ENCODE measurements around the gene LIN7A.
"Not testable (repeated sequence)": the region's sequence is repeated elsewhere in the genome, so short reads cannot be mapped to it uniquely, and the experiment has no call there.

The LIN7A gene

GRCh38 chr12:80802652-80803400 lies 134.9 kb downstream of the LIN7A start:
- no peak for DNase-seq

GRCh38 chr12:80798281-80798680 lies 139.5 kb downstream of the LIN7A start:
- DNase-seq, result no peak

- no peak for DNase-seq
Observed at GRCh38 chr12:80794551-80794950, 143.2 kb downstream of the LIN7A start.

- no peak for DNase-seq
Observed at GRCh38 chr12:80792861-80793260, 144.9 kb downstream of the LIN7A start.

GRCh38 chr12:80791863-80792262 lies 145.9 kb downstream of the LIN7A start:
- no peak for DNase-seq

- DNase-seq, result not testable (repeated sequence)
Observed at GRCh38 chr12:80788407-80788806, 149.3 kb downstream of the LIN7A start.

GRCh38 chr12:80782963-80783470 lies 154.7 kb downstream of the LIN7A start:
- not testable (repeated sequence) for DNase-seq

- DNase-seq, result no peak
Observed at GRCh38 chr12:80781313-80781712, 156.4 kb downstream of the LIN7A start.

- no peak for DNase-seq
Observed at GRCh38 chr12:80780746-80781145, 157.0 kb downstream of the LIN7A start.

GRCh38 chr12:80778005-80778541 lies 159.7 kb downstream of the LIN7A start:
- DNase-seq, result peak; percentile 34

GRCh38 chr12:80777587-80777986 lies 160.1 kb downstream of the LIN7A start:
- no peak for DNase-seq

- DNase-seq, result no peak
Observed at GRCh38 chr12:80776706-80777105, 161.0 kb downstream of the LIN7A start.

GRCh38 chr12:80770958-80771357 lies 166.8 kb downstream of the LIN7A start:
- no peak for DNase-seq

- DNase-seq, result no peak
Observed at GRCh38 chr12:80769553-80770140, 168.1 kb downstream of the LIN7A start.

GRCh38 chr12:80766897-80767296 lies 170.8 kb downstream of the LIN7A start:
- DNase-seq, result no peak

- DNase-seq, result no peak
Observed at GRCh38 chr12:80766210-80766609, 171.5 kb downstream of the LIN7A start.

GRCh38 chr12:80763874-80764273 lies 173.9 kb downstream of the LIN7A start:
- DNase-seq, result no peak

GRCh38 chr12:80761838-80762237 lies 175.9 kb downstream of the LIN7A start:
- DNase-seq, result no peak

- DNase-seq, result no peak
Observed at GRCh38 chr12:80756875-80757274, 180.9 kb downstream of the LIN7A start.

- no peak for DNase-seq
Observed at GRCh38 chr12:80754274-80754673, 183.5 kb downstream of the LIN7A start.

- DNase-seq, result no peak
Observed at GRCh38 chr12:80752464-80752863, 185.3 kb downstream of the LIN7A start.

- no peak for DNase-seq
Observed at GRCh38 chr12:80749456-80749855, 188.3 kb downstream of the LIN7A start.

GRCh38 chr12:80747800-80748199 lies 189.9 kb downstream of the LIN7A start:
- DNase-seq, result no peak

GRCh38 chr12:80745851-80746505 lies 191.8 kb downstream of the LIN7A start:
- DNase-seq, result no peak
